ENCODE results near the gene TIMM10.

TIMM10 gene, protein sequence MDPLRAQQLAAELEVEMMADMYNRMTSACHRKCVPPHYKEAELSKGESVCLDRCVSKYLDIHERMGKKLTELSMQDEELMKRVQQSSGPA

DNA sequence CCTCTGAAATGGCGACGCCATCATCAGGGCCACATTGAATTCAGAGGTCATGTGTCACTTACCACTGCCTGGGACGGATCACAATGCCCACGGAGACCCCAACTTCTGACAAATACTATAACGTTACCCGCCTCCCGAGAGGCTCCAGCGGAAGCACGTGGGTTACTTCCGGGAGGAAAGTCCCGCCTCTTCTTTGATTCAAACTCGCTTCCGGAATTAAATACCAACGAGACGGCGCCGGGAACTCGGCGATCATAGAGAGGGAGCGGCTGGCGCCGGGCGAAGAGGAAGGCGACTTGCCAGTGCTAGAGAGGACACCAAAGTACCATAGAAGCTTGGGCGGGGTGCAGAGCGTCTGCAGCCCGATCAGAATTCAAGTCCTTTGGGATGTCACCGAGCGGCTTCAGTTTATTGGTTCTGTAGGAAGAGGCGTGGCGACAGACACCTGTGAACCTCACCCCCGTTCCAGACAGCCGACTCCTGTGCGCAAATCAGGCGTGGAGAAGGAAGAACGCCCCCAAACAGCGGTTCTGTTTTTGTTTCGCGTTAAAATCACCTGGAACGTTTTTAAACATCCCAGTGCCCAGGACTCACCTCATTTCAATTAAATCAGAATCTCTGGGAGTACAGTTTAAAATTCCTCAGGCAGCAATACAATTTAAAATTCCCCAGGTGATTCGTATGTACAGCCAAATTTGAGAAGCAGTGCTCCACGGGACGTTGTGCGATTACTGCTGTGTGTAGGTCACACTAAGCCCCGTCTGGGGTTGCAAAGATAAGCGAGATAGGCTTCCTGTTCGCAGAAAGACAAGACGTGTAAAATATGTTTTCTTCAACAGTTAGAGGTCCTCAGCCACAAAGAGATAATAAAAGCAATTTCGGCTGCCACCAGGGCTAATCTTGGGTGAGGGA is at the start of gene TIMM10:
TIMM10 (minus strand) TSS at position 159 of the 912 bp plus-strand sequence. CDS start 565 bp downstream, outside the sequence.
- no peak for TF ChIP-seq JUND (IDR thresholded peaks at IDR 0.05; ENCODE audit: low read depth)
- in situ Hi-C loops (cut with HindIII; ENCODE audit: low pct_unique_long_range_greater_than_20kb, low sequenced_read_pairs), result no loop called here
- peak; percentile 95 to 100 for DNase-seq (ENCODE audit: low read depth in 1 of 2, low spot score in 1 of 2)

DNA sequence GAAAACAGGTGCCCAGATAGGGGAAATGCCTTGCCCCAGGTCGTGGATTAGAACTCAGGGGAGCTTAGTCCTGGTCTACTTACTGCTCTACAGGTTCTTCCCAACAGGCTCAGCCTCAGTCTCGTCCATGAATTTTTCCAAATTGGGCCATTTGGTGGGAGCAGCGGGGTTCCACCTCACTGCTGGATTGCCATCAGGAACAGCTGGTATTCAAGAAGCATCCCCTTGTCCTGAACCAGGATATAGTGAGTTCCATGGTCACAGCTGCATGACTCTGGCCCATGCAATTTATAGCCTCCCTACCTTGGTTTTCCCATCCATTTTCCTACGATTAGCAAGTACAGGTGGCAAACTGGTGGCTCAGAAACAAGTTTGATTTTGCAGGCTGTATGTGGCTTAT is 43.5 kb upstream of the TIMM10 start:
- in situ Hi-C loops (cut with HindIII; ENCODE audit: low pct_unique_long_range_greater_than_20kb, low sequenced_read_pairs), result no loop called here
- TF ChIP-seq JUND (IDR thresholded peaks at IDR 0.05; ENCODE audit: low read depth), result no peak
- DNase-seq (ENCODE audit: low read depth in 1 of 2, low spot score in 1 of 2), result no peak

DNA sequence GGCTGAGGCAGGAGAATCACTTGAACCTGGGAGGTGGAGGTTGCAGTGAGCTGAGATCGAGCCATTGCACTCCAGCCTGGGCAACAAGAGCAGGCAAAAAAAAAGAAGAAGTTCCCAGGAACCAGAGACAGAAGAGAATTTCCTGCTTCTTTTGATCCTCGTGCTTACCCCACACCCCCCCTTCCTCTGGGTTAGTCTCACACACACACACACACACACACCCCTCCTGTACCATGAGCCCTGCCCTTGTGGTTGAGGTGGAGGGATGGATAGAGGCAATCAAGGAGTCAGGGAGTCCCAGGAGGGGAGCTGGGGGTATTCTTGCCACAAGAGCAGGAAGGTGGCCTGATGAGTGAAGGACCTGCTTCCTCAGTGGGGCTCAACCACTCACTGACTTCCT is 41.1 kb upstream of the TIMM10 start:
- DNase-seq (ENCODE audit: low read depth in 1 of 2, low spot score in 1 of 2), result no peak
- in situ Hi-C loops (cut with HindIII; ENCODE audit: low pct_unique_long_range_greater_than_20kb, low sequenced_read_pairs), result no loop called here
- TF ChIP-seq JUND (IDR thresholded peaks at IDR 0.05; ENCODE audit: low read depth), result no peak

DNA sequence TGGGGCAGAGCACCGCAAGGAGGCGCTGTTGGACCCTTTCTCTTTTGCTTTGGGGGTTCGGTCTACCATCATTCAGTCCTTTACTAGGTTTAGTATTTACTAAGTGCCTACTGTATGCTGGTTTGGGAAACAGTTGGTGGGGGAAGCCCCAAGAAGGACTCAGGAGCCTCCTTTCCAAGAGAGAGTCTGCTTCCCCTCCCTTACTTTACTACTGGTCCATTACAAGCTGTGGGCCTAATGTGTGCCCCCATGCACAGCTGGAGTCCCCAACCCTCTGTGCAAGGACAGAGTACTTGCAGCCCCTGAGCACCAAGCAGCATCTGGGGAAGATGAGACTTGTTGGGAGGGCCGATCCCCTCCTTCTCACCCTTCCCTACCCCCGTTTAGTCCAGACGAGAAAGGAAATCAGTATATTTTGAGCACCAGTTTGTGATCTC is 37.8 kb upstream of the TIMM10 start:
- peak in 1 of 2 experiments; percentile 86 for DNase-seq (ENCODE audit: low read depth in 1 of 2, low spot score in 1 of 2)
- in situ Hi-C loops (cut with HindIII; ENCODE audit: low pct_unique_long_range_greater_than_20kb, low sequenced_read_pairs), result no loop called here
- no peak for TF ChIP-seq JUND (IDR thresholded peaks at IDR 0.05; ENCODE audit: low read depth)

DNA sequence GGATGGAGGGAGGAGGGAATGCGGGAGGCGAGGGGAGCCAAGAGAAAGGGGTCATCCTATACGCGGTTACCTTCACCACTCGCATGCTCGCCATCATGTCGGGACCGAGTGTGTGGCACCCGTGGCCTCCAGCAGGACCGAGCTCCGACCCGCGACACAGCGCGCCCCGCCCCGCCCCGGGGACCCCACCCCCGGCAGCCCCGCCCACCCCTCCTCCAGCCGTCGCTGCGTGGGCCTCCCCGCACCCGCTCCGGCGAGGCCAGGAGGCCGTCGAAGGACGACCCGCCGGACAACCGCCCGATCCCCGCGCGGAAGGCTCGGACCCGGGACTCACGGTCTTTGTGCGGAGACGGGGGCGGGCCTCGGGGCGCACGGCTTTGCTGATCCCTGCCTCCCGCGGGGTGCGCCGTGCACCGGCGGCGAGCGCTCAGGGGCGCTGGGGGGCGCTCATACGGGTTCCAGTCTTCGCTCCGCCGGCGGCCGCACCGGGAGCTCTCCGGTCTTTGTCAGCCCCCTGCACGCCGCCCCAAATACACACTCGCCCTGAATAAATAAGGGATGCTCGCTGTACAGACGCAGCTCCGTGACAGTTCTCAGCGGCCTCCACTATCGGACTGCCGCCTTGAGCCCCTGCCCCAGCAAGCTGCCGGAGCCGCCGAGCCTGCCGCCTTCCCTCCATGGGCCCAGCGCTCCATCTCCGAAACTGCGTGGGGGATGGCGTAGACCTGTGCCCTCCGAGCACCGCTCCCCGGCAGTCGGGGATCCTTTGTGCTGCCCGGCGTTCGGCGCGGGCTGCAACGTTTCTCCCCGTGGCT is 37.2 kb upstream of the TIMM10 start, which contains the start of gene UBE2L6:
UBE2L6 (minus strand) TSS at position 158 of the 815 bp plus-strand sequence; CDS start at position 97, 61 bp downstream.
- TF ChIP-seq JUND (IDR thresholded peaks at IDR 0.05; ENCODE audit: low read depth), result no peak
- DNase-seq (ENCODE audit: low read depth in 1 of 2, low spot score in 1 of 2), result peak; percentile 64 to 74
- in situ Hi-C loops (cut with HindIII; ENCODE audit: low pct_unique_long_range_greater_than_20kb, low sequenced_read_pairs), result no loop called here

DNA sequence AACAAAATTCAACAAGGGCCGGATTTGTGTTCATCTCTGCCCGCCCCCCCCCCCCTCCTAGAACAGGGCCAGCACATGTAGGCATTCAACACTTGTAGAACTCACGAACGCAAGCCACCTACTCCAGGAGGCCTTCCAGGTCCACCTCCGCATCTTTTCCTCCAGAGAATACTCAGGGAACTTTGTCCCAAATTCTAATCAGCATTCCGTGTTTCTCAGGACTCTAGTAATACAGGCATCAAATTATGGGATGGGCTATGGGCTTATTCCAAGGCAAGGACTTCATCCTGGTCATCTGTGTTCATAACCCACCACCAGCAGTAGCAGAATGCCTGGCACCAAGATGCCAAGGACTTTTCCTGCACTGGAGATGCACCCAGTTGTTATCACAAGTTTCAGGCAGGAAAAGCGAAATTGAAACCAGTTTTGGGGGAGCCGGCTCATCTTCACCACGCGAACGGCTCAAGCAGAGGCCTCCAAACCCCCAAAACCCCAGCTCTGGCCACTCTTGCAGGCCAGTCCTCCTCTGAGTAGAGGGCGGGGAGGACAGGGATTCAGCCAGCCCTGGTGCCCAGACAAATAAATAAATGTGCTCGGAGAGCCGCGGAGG is 36.5 kb upstream of the TIMM10 start:
- DNase-seq (ENCODE audit: low read depth in 1 of 2, low spot score in 1 of 2), result no peak
- TF ChIP-seq JUND (IDR thresholded peaks at IDR 0.05; ENCODE audit: low read depth), result no peak
- in situ Hi-C loops (cut with HindIII; ENCODE audit: low pct_unique_long_range_greater_than_20kb, low sequenced_read_pairs), result no loop called here

DNA sequence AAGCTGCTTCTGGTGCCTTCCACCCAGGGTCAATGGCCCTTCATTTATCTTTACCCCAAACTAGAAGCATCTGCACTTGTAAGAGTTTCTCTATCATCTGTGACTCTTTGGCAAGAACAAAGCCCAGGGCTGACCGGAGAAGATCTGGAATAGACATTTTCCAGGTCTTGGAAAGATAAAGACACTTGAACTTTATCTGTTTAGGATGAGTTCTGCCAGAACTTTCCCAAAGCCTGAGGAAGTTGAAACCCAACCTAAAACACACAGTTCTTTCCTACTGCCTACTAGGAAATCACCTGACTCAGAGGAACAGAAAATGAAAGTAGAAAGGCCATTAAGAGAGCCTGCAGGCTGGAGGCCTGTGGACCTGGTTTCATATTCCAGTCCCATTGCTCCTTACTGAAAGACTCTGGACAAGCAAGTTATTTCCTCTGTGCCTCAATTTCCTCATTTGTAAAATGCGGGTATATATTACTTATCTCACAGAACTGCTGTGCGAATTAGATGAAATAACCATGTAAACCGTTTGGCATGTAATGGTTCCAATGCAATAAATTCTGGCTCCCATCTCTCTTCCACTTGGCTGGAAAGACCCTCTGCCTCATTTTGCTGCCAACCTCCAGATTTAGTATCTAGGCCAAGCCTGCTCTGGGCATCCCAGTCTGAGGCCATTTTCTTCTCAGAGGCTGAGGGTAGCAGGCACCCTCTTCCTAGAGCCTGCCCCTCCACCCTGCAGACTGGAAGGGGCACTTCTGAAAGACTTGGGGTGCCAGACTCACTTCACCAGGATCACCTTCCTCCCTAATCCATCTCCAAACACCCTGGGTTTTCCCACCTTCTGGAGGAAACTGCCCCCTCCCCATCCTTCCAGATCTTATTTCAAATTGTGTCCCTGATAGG is 35.7 kb upstream of the TIMM10 start:
- DNase-seq (ENCODE audit: low read depth in 1 of 2, low spot score in 1 of 2), result peak; percentile 66 to 69
- in situ Hi-C loops (cut with HindIII; ENCODE audit: low pct_unique_long_range_greater_than_20kb, low sequenced_read_pairs), result no loop called here
- TF ChIP-seq JUND (IDR thresholded peaks at IDR 0.05; ENCODE audit: low read depth), result no peak

DNA sequence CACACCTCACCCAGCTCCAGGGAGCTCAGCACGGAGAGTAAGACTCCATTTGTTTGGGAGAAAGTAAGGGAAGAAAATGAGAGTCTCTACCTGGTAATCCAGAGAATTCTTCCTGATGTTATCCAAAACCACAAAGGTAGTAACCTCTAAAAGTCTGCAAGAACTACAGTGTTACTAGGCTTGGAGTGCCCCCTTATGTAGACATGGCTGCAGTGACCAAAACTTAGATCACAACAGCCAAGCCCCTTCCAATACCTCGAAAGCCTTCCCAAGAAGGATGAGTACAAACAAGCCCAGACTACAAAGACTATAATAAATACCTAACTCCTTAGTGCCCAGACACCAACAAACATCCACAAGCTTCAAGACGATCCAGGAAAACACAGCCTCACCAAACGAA is 32.0 kb upstream of the TIMM10 start:
- peak in 1 of 2 experiments; percentile 78 for DNase-seq (ENCODE audit: low read depth in 1 of 2, low spot score in 1 of 2)
- no peak for TF ChIP-seq JUND (IDR thresholded peaks at IDR 0.05; ENCODE audit: low read depth)
- in situ Hi-C loops (cut with HindIII; ENCODE audit: low pct_unique_long_range_greater_than_20kb, low sequenced_read_pairs), result no loop called here

DNA sequence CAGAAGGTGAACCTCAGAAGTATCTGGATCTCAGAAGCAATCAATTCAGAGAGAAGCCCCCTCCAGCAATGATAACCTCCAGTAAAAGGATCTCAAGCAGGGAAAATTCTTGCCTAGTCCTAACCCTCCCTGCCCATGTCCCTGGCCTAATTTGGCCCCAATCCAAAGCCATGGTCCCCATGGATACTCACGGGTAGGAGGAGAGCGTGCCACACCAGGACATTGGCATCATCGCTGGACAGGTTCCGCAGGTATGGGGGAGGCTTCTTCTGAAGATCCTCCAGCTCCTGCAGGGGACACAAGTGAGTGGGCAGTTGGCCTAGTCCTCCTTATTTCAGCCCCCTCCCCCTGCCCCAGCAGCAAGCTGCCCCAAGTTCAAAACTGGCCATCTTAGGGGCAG is 29.6 kb upstream of the TIMM10 start:
- peak in 1 of 2 experiments; percentile 91 for DNase-seq (ENCODE audit: low read depth in 1 of 2, low spot score in 1 of 2)
- in situ Hi-C loops (cut with HindIII; ENCODE audit: low pct_unique_long_range_greater_than_20kb, low sequenced_read_pairs), result no loop called here
- TF ChIP-seq JUND (IDR thresholded peaks at IDR 0.05; ENCODE audit: low read depth), result no peak

DNA sequence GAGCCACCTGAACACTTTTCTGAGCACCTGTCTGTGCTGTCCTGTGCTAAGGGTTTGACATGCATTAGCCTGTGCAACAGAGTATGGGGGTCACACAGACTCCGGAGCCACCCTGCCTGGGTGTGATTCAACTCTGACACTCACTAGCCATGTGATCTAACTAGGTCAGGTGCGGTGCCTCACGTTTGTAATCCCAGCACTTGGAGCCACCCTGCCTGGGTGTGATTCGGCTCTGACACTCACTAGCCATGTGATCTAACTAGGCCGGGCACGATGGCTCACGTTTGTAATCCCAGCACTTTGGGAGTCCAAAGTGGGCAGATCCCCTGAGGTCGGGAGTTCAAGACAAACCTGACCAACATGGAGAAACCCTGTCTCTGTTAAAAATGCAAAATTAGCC is 25.5 kb upstream of the TIMM10 start:
- no peak for TF ChIP-seq JUND (IDR thresholded peaks at IDR 0.05; ENCODE audit: low read depth)
- in situ Hi-C loops (cut with HindIII; ENCODE audit: low pct_unique_long_range_greater_than_20kb, low sequenced_read_pairs), result no loop called here
- DNase-seq (ENCODE audit: low read depth in 1 of 2, low spot score in 1 of 2), result no peak

DNA sequence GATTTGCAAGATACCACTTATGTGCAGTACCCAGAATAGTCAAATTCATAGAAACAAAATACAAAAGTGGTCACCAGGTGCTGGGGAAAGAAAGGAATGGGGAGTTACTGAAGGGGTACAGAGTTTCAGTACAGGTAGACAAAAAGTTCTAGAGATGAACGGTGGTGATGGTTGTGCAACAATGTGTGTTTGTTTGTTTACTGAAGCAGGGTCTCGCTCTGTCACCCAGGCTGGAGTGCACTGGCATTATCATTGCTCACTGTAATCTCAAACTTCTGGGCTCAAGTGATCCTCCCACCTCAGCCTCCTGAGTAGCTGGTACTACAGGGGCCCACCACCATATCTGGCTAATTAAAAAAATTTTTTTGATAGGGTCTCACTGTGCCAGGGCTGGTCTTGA is 24.8 kb upstream of the TIMM10 start:
- TF ChIP-seq JUND (IDR thresholded peaks at IDR 0.05; ENCODE audit: low read depth), result no peak
- DNase-seq (ENCODE audit: low read depth in 1 of 2, low spot score in 1 of 2), result no peak
- in situ Hi-C loops (cut with HindIII; ENCODE audit: low pct_unique_long_range_greater_than_20kb, low sequenced_read_pairs), result no loop called here
